A172 (cell line): Measurements from ENCODE around the gene ITGA8. TPM values are rescaled to one million over a fixed set of nuclear protein-coding genes. Genes with fewer than 3 reads are reported as not detected.

Experiments
- total RNA-seq: library from RNA; depleted of rRNA; stranded (reverse); fragments of >200 nt; shearing (Covaris generic); gene quantifications from 2 replicates; pipeline ENCODE4 v1.2.3, GENCODE V29; 2014; rRNA removed

ITGA8 gene
- total RNA-seq, 1 experiment from 2014 or later, result 2.1 TPM

Other genes starting within 250 kb of the ITGA8 start
- gene MINDY3, start 140.6 kb upstream of the ITGA8 start, total RNA-seq, result 18.6 and 18.7 TPM in 2 replicates